ENCODE data around the gene AKAP8L. TPM values are rescaled to one million over a fixed set of nuclear protein-coding genes. Genes with fewer than 3 reads are reported as not detected.
"Not testable (repeated sequence)": the region's sequence is repeated elsewhere in the genome, so short reads cannot be mapped to it uniquely, and the experiment has no call there.

The AKAP8L gene
- total RNA-seq, 4 donors from 2014 or later, result 52.8 to 87.8 (median 69.4) TPM

DNA sequence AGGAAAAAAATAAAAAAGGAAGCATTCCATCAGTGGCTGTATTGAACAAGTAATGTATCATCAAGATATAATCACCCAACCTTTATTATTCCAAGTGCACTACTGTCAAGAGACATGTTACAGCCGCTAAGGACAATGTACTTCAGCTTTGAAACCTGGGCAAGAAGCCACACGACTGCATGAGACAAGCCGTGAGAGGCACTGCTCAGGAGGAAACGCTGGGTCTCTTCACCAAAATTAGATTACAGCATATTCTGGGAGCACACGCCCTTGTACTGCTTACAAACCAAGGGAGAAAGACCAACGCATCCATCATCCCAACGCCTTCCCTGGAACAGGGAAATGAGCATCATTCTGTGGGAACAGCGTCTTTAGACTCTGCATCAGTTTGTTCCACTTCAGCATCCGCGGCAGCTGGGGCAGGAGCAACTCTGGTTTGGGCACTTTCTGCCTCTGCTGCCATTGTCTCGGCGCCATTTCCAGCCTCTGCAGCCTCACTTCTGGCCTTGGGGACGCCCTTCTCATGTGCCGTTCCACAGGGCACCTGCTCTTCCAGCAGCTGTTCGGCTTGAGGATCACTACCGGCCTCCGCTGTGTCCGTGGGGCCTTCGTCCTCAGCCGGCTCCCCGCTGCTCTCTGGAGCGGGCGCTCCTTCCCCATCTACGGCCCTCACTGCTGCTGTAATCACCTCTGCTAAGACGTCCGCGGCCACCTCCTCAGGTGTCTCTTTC, 64.1 kb downstream of the AKAP8L start:
- intact Hi-C loops (cut with DNase I), result no loop called here
- H3K4me3 ChIP-seq, result no peak overlapping the region
- peaks cover 38 to 78% (median 67%) of the 10 kb centered on the region in 4 donors for H3K36me3 ChIP-seq
- no peaks in the 10 kb centered on the region for H3K27me3 ChIP-seq
- DNase-seq (ENCODE audit: extremely low spot score), result no peak
- 75% methylated on average over 27 of the region's 27 CpGs for WGBS
- no peaks in the 10 kb centered on the region for H3K9me3 ChIP-seq
- peaks cover 0 to 5% (median 0%) of the 10 kb centered on the region in 4 donors for H3K4me1 ChIP-seq
- TF ChIP-seq POLR2AphosphoS5 (IDR thresholded peaks at IDR 0.05), result peak in 1 of 2 donors; percentile 23
- TF ChIP-seq, protein P1, sequence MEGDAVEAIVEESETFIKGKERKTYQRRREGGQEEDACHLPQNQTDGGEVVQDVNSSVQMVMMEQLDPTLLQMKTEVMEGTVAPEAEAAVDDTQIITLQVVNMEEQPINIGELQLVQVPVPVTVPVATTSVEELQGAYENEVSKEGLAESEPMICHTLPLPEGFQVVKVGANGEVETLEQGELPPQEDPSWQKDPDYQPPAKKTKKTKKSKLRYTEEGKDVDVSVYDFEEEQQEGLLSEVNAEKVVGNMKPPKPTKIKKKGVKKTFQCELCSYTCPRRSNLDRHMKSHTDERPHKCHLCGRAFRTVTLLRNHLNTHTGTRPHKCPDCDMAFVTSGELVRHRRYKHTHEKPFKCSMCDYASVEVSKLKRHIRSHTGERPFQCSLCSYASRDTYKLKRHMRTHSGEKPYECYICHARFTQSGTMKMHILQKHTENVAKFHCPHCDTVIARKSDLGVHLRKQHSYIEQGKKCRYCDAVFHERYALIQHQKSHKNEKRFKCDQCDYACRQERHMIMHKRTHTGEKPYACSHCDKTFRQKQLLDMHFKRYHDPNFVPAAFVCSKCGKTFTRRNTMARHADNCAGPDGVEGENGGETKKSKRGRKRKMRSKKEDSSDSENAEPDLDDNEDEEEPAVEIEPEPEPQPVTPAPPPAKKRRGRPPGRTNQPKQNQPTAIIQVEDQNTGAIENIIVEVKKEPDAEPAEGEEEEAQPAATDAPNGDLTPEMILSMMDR (IDR thresholded peaks at IDR 0.05), result no peak
- H3K27ac ChIP-seq (replicated peaks in 1 of 4), result peak overlapping the region in 1 of 4 donors; percentile 4

DNA sequence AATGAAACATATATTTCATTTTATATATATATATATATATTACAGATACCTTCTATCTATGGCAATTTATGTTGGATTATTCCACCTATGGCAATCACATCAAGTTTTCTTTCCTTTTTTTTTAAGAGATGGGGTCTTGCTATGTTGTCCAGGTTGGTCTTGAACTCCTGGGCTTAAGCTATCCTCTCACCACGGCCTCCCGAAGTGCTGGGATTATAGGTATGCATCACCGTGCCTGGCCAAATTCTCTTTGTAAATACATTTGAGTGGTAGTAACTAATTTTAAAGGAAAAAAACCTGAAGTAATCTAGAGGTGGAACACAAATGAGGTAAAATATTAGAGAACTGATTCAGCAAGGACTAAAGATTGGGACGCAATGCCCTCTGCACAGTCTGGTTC, 64.9 kb downstream of the AKAP8L start:
- TF ChIP-seq, protein P1 (IDR thresholded peaks at IDR 0.05), result no peak
- TF ChIP-seq POLR2AphosphoS5 (IDR thresholded peaks at IDR 0.05) (no peak), POLR2A (IDR thresholded peaks at IDR 0.05; ENCODE audit: low read depth) (no peak), EP300 (IDR thresholded peaks at IDR 0.05) (no peak)
- H3K27ac ChIP-seq (replicated peaks in 1 of 4), result no peak overlapping the region
- no peaks in the 10 kb centered on the region for H3K27me3 ChIP-seq
- peaks cover 30 to 70% (median 59%) of the 10 kb centered on the region in 4 donors for H3K36me3 ChIP-seq
- WGBS, result 70% methylated on average over 4 of the region's 4 CpGs
- no peaks in the 10 kb centered on the region for H3K9me3 ChIP-seq
- intact Hi-C loops (cut with DNase I), result no loop called here
- DNase-seq (ENCODE audit: extremely low spot score), result no peak
- no peak overlapping the region for H3K4me3 ChIP-seq
- H3K4me1 ChIP-seq, result peaks cover 0 to 5% (median 0%) of the 10 kb centered on the region in 4 donors

DNA sequence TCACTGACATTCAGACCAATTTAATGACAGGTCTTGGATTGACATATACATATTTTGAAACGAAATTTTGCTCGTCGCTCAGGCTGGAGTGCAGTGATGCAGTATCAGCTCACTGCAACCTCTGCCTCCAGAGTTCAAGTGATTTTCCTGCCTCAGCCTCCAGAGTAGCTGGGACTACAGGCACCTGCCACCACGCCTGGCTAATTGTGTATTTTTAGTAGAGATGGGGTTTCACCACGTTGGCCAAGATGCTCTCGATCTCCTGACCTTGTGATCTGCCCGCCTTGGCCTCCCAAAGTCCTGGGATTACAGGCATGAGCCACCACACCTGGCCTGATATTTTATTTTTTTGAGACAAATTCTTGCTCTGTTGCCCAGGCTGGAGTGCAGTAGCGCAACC, 66.3 kb downstream of the AKAP8L start:
- intact Hi-C loops (cut with DNase I); H3K4me3 ChIP-seq; H3K9me3 ChIP-seq; H3K27ac ChIP-seq (replicated peaks in 1 of 4); DNase-seq (ENCODE audit: extremely low spot score); H3K4me1 ChIP-seq; H3K27me3 ChIP-seq: not testable (repeated sequence)
- H3K36me3 ChIP-seq, result peaks cover 17 to 57% (median 46%) of the 10 kb centered on the region in 4 donors
- 92% methylated on average over 8 of the region's 8 CpGs for WGBS

DNA sequence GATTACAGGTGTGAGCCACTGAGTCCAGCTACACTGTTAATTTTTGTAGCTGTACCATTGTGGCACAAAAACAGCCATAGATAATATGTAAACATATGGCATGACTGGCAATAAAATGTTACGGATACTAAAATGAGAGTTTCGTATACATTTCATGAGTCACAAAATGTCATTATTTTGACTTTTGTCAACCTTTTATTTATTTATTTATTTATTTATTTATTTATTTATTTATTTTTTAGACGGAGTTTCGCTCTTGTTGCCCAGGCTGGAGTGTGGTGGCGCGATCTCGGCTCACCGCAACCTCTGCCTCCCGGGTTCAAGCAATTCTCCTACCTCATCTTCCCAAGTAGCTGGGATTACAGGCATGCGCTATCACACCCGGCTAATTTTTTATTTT, 77.5 kb downstream of the AKAP8L start:
- H3K27me3 ChIP-seq; H3K27ac ChIP-seq (replicated peaks in 1 of 4); DNase-seq (ENCODE audit: extremely low spot score); H3K4me3 ChIP-seq; intact Hi-C loops (cut with DNase I); H3K9me3 ChIP-seq: not testable (repeated sequence)
- Histone ChIP-seq H3K4me1 (peaks cover 0 to 14% (median 2%) of the 10 kb centered on the region in 4 donors), H3K36me3 (peaks cover 0 to 18% (median 13%) of the 10 kb centered on the region in 4 donors)
- WGBS, result 96% methylated on average over 11 of the region's 11 CpGs

DNA sequence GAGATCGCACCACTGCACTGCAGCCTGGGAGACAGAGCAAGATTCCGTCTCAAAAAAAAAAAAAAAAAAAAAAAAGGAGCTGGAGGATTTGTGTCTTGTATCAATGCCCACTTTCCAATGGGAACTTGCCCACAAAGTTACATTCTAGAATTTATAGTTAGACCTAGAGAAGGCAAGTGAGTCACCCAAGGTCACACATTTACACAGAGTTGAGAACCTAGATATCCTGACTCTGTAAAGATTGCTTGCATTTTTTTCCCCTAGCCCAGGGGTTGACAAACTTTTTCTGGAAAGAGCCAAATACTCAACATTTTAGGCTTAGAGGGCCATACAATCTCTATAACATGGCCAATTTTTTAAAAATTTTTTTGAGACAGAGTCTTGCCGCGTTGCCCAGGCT, 78.7 kb downstream of the AKAP8L start:
- intact Hi-C loops (cut with DNase I), result no loop called here
- peaks cover 0 to 19% (median 2%) of the 10 kb centered on the region in 4 donors for H3K4me1 ChIP-seq
- DNase-seq (ENCODE audit: extremely low spot score), result no peak
- 90% methylated on average over 4 of the region's 4 CpGs for WGBS
- no peaks in the 10 kb centered on the region for H3K9me3 ChIP-seq
- no peak overlapping the region for H3K4me3 ChIP-seq
- peaks cover 0 to 18% (median 5%) of the 10 kb centered on the region in 4 donors for H3K36me3 ChIP-seq
- H3K27ac ChIP-seq (replicated peaks in 1 of 4), result no peak overlapping the region
- no peaks in the 10 kb centered on the region for H3K27me3 ChIP-seq
- no peak for TF ChIP-seq POLR2AphosphoS5 (IDR thresholded peaks at IDR 0.05)
- no peak for TF ChIP-seq POLR2A (IDR thresholded peaks at IDR 0.05; ENCODE audit: low read depth)
- no peak for TF ChIP-seq EP300 (IDR thresholded peaks at IDR 0.05)
- TF ChIP-seq, protein P1 (IDR thresholded peaks at IDR 0.05), result no peak

DNA sequence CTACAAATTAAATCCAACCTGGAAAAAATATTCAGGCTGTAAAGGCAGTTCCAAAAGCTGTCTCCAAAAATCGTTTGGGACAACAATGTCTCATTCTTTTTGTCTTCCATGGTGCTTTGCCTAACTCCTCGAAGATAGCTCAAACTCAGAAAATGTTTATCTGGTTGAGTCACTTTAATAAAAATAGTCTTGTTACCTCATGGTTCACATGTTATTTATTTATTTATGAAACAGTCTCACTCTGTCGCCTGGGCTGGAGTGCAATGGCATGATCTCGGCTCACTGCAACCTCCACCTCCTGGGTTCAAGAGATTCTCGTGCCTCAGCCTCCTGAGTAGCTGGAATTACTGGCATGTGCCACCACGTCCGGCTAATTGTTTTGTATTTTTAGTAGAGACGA, 81.6 kb downstream of the AKAP8L start:
- H3K27ac ChIP-seq (replicated peaks in 1 of 4), result no peak overlapping the region
- TF ChIP-seq POLR2A (IDR thresholded peaks at IDR 0.05; ENCODE audit: low read depth) (no peak), POLR2AphosphoS5 (IDR thresholded peaks at IDR 0.05) (no peak), EP300 (IDR thresholded peaks at IDR 0.05) (no peak)
- TF ChIP-seq, protein P1 (IDR thresholded peaks at IDR 0.05), result no peak
- no peak for DNase-seq (ENCODE audit: extremely low spot score)
- H3K4me1 ChIP-seq, result peaks cover 12 to 27% (median 17%) of the 10 kb centered on the region in 4 donors
- H3K9me3 ChIP-seq, result no peaks in the 10 kb centered on the region
- H3K36me3 ChIP-seq, result peaks cover 0 to 3% (median 0%) of the 10 kb centered on the region in 4 donors
- 61% methylated on average over 8 of the region's 8 CpGs for WGBS
- no peak overlapping the region for H3K4me3 ChIP-seq
- no peaks in the 10 kb centered on the region for H3K27me3 ChIP-seq
- intact Hi-C loops (cut with DNase I), result no loop called here

DNA sequence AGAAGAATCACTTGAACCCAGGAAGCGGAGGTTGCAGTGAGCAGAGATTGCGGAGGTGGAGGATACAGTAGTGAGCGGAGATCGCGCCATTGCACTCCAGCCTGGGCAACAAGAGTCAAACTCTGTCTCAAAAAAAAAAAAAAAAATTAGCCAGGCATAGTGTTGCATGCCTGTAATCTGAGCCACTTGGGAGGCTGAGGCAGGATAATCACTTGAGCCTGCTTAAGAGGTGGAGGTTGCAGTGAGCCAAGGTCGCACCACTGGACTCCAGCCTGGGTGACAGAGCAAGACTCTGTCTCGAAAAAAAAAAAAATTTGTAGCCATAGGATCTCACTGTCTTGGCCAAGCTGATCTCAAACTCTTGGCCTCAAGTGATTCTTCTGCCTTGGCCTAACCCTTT, 82.8 kb downstream of the AKAP8L start:
- H3K9me3 ChIP-seq; H3K4me3 ChIP-seq; DNase-seq (ENCODE audit: extremely low spot score); H3K27me3 ChIP-seq; H3K36me3 ChIP-seq; intact Hi-C loops (cut with DNase I); H3K27ac ChIP-seq (replicated peaks in 1 of 4): not testable (repeated sequence)
- peaks cover 12 to 27% (median 19%) of the 10 kb centered on the region in 4 donors for H3K4me1 ChIP-seq
- 82% methylated on average over 7 of the region's 7 CpGs for WGBS

Data from esophagus muscularis mucosa (tissue), 4 donors.